ENCODE measurements around the gene ZC3H8.
A peak's percentile ranks its signal among the peaks of the same experiment; 100 is the strongest.
"Not testable (repeated sequence)": the region's sequence is repeated elsewhere in the genome, so short reads cannot be mapped to it uniquely, and the experiment has no call there.

Gene ZC3H8

DNA sequence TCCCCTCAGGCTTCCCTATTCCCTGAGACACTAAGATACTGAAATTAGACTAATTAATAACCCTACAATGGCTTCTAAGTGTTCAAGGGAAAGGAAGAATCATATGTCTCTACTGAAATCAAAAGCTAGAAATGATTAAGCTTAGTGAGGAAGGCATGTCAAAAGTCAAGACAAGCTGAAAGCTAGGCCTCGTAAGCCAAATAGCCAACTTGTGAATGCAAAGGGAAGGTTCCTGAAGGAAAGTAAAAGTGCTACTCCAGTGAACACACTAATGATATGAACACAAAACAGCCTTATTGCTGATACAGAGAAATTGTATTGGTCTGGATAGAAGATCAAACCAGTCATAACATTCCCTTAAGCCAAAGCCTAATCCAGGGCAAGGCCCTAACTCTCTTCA lies 10.0 kb downstream of the ZC3H8 start:
- Mint-ChIP-seq H3K4me1 (peaks cover 7 to 22% of the 10 kb centered on the region in 2 donors), H3K36me3 (peaks cover 29 to 43% of the 10 kb centered on the region in 2 donors), H3K9me3 (no peaks in the 10 kb centered on the region), H3K27me3 (no peaks in the 10 kb centered on the region), H3K27ac (no peak overlapping the region), H3K4me3 (no peak overlapping the region)
- DNase-seq (no peak), ATAC-seq (replicated peaks) (peak in 1 of 2 donors; percentile 23)

DNA sequence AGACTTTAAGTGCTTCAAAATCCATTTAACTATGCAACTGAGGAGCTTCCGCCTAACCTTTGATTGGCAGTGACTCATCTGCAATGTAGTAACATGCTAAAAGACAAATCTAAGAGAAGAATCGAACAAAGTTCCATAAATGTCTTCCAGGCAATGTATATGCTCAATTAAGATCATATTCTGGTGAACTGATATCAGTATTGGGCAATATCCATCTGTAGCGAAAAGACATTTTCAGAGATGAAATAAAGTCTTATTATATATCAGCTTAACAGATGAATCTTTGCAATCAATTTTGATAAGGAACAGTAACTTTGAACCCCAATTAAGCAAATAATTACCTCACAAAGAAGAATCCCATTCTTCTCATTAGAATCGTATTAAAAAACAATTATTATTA lies 11.6 kb downstream of the ZC3H8 start:
- DNase-seq (no peak), ATAC-seq (replicated peaks) (no peak)
- Mint-ChIP-seq H3K36me3 (peaks cover 29 to 41% of the 10 kb centered on the region in 2 donors), H3K27ac (no peak overlapping the region), H3K4me1 (peaks cover 7 to 22% of the 10 kb centered on the region in 2 donors), H3K27me3 (no peaks in the 10 kb centered on the region), H3K9me3 (no peaks in the 10 kb centered on the region), H3K4me3 (no peak overlapping the region)

DNA sequence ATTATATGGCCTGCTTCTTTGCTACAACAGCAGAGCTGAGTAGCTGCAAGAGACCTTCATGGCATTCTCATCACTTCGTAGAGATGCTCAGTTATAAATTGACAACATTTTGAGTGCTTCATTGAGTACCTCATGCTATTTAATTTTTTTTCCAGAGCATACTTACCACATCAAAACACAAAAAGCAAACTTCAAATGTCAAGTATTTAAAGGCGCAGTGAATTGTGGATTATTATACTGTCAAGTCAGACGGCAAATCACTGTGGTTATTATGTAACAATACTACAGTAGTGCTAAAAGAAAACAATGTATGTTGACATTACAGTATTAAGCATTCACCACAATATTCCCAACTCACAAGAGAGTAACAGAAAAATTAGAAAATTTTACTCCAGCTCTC lies 12.5 kb downstream of the ZC3H8 start:
- Mint-ChIP-seq H3K9me3 (no peaks in the 10 kb centered on the region), H3K4me1 (peaks cover 7 to 17% of the 10 kb centered on the region in 2 donors), H3K4me3 (no peak overlapping the region), H3K27me3 (no peaks in the 10 kb centered on the region), H3K27ac (no peak overlapping the region), H3K36me3 (peaks cover 30 to 39% of the 10 kb centered on the region in 2 donors)
- DNase-seq (no peak), ATAC-seq (replicated peaks) (no peak)

DNA sequence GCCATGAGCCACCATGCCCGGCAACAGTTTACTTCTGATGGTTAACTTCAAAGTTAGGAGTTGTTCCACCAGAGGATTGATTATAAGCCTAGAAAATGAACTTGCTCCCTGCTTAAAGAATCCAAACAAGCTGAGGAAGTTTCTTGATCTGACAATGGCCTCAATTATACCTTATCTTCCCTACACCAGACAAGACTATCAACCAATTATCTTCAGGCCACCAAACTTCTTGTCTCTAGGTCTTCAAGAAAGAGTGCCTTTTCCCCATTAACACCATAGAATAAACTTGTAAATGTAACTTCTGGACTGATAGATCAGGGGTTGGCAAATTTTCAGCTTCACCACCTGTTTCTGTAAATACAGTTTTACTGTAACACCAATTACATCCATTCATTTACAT lies 15.0 kb downstream of the ZC3H8 start:
- Mint-ChIP-seq H3K4me3 (no peak overlapping the region), H3K4me1 (peaks cover 4 to 9% of the 10 kb centered on the region in 2 donors), H3K9me3 (no peaks in the 10 kb centered on the region), H3K27ac (no peak overlapping the region), H3K36me3 (peaks cover 26 to 34% of the 10 kb centered on the region in 2 donors), H3K27me3 (no peaks in the 10 kb centered on the region)
- ATAC-seq (replicated peaks) (no peak), DNase-seq (no peak)

DNA sequence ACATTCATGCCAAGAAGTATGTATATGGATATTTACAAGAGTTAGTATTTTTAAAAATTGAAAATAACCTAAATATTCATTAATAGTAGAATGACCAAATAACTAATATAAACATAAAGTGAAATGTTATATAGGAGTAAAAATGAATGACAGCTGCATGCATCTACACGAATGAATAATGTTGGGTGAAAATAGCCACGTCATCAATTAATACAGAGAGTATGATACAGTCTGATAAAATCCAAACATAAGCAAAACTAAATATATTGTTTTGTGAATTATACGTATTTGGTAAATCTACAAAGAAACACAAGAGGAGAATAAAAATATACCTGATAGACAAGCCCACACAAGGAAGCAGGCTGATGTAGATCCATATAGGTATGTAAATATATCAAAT lies 24.5 kb downstream of the ZC3H8 start:
- ATAC-seq (replicated peaks) (no peak), DNase-seq (no peak)
- Mint-ChIP-seq H3K27me3 (no peaks in the 10 kb centered on the region), H3K4me3 (no peak overlapping the region), H3K9me3 (no peaks in the 10 kb centered on the region), H3K4me1 (peaks cover 0 to 4% of the 10 kb centered on the region in 2 donors), H3K36me3 (peaks cover 35 to 42% of the 10 kb centered on the region in 2 donors), H3K27ac (no peak overlapping the region)

DNA sequence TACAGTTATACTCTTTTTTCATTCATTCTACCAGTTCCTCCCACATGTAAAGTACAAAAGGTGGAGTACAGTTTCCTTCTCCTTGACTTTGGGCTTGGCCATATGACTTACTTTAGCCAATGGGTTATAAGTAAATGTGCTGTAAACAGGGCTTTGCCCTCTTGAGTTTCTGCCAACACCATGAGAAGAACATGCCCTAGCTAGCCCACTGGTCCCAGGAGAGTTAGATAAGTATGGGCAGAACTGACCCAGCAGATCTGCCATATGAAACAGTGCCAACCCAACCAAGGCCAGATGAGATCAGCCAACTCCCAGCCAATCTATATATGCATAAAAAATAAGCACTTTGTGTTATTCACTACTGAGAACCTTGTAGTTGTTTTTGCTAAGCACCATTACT lies 25.5 kb downstream of the ZC3H8 start:
- Mint-ChIP-seq H3K27ac (no peak overlapping the region), H3K4me1 (peaks cover 0 to 4% of the 10 kb centered on the region in 2 donors), H3K4me3 (no peak overlapping the region), H3K36me3 (peaks cover 38 to 48% of the 10 kb centered on the region in 2 donors), H3K27me3 (no peaks in the 10 kb centered on the region), H3K9me3 (no peaks in the 10 kb centered on the region)
- ATAC-seq (replicated peaks): no peak
- no peak for DNase-seq

- Mint-ChIP-seq H3K36me3 (peaks cover 10 to 42% of the 10 kb centered on the region in 2 donors), H3K27ac (peak overlapping the region; percentile 25), H3K27me3 (no peaks in the 10 kb centered on the region), H3K9me3 (peaks cover 16 to 17% of the 10 kb centered on the region in 2 donors), H3K4me1 (peaks cover 9 to 13% of the 10 kb centered on the region in 2 donors), H3K4me3 (peak overlapping the region in 1 of 2 donors; percentile 37)
- ATAC-seq (replicated peaks) (no peak), DNase-seq (no peak)
These were observed 34.0 kb downstream of the ZC3H8 start for GRCh38 chr2:112220831-112221230.

- no peak overlapping the region for H3K27ac Mint-ChIP-seq
- H3K36me3 Mint-ChIP-seq: peaks cover 10 to 45% of the 10 kb centered on the region in 2 donors
- DNase-seq (no peak), ATAC-seq (replicated peaks) (no peak)
- peaks cover 9 to 13% of the 10 kb centered on the region in 2 donors for H3K4me1 Mint-ChIP-seq
- no peaks in the 10 kb centered on the region for H3K27me3 Mint-ChIP-seq
- H3K4me3 Mint-ChIP-seq: no peak overlapping the region
- peaks cover 16 to 17% of the 10 kb centered on the region in 2 donors for H3K9me3 Mint-ChIP-seq
These were observed 34.7 kb downstream of the ZC3H8 start for GRCh38 chr2:112220186-112220585.

GRCh38 chr2:112217854-112218253 lies 37.0 kb downstream of the ZC3H8 start:
- no peak overlapping the region for H3K27ac Mint-ChIP-seq
- H3K36me3 Mint-ChIP-seq: peaks cover 14 to 53% of the 10 kb centered on the region in 2 donors
- H3K27me3 Mint-ChIP-seq: no peaks in the 10 kb centered on the region
- H3K4me1 Mint-ChIP-seq: peaks cover 9 to 13% of the 10 kb centered on the region in 2 donors
- peaks cover 16 to 18% of the 10 kb centered on the region in 2 donors for H3K9me3 Mint-ChIP-seq
- DNase-seq (no peak), ATAC-seq (replicated peaks) (no peak)
- H3K4me3 Mint-ChIP-seq: no peak overlapping the region

DNA sequence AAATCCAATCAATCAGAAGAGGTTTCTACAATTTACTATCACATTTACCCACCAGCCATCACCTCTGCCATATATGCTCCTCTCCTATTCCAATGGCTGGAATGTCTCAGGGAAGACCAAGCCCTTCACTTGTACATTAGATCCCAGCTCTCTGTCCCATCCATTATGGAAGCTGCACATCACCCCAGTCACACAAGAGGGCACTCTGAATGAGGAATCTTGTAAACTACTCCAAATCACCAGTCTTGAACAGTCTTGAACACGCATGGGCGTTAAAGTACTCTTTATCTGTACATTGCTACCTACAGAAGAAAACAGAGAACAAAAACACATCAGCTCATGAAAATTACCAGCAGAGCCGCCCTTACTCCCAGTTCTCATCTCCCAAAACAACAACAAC lies 38.7 kb downstream of the ZC3H8 start:
- ATAC-seq (replicated peaks): no peak
- Mint-ChIP-seq H3K27me3 (no peaks in the 10 kb centered on the region), H3K4me3 (no peak overlapping the region), H3K27ac (peak overlapping the region; percentile 6), H3K4me1 (peaks cover 2 to 4% of the 10 kb centered on the region in 2 donors), H3K36me3 (peaks cover 25 to 46% of the 10 kb centered on the region in 2 donors), H3K9me3 (peaks cover 7 to 10% of the 10 kb centered on the region in 2 donors)
- no peak for DNase-seq

- not testable (repeated sequence) for H3K4me1 Mint-ChIP-seq; ATAC-seq (replicated peaks); H3K4me3 Mint-ChIP-seq; H3K27me3 Mint-ChIP-seq; H3K27ac Mint-ChIP-seq; DNase-seq
- H3K36me3 Mint-ChIP-seq: peaks cover 25 to 47% of the 10 kb centered on the region in 2 donors
- H3K9me3 Mint-ChIP-seq: peaks cover 13 to 16% of the 10 kb centered on the region in 2 donors
These were observed 46.9 kb downstream of the ZC3H8 start for GRCh38 chr2:112207905-112208304.

DNA sequence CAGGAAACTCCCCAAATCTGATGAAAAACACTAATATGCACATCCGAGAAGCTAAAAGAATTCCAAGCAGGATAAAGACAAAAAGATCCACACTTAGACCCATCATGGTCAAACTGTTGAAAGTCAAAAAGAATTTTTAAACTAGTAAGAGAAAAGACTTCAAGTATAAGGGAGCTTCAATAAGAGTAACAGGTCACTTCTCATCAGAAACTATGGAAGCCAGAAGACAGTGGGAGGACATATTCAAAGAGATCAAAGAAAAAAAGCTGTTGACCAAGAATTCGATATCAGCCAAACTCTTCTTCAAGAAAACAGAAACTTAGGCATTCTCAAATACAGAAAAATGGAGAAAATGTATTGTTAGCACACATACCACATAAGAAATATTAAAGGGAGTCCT lies 50.4 kb downstream of the ZC3H8 start:
- Mint-ChIP-seq H3K4me3 (no peak overlapping the region), H3K4me1 (peaks cover 5 to 9% of the 10 kb centered on the region in 2 donors), H3K27me3 (peaks cover 0 to 6% of the 10 kb centered on the region in 2 donors), H3K27ac (no peak overlapping the region), H3K9me3 (peaks cover 16 to 19% of the 10 kb centered on the region in 2 donors), H3K36me3 (peaks cover 14 to 24% of the 10 kb centered on the region in 2 donors)
- ATAC-seq (replicated peaks): no peak
- DNase-seq: no peak

DNA sequence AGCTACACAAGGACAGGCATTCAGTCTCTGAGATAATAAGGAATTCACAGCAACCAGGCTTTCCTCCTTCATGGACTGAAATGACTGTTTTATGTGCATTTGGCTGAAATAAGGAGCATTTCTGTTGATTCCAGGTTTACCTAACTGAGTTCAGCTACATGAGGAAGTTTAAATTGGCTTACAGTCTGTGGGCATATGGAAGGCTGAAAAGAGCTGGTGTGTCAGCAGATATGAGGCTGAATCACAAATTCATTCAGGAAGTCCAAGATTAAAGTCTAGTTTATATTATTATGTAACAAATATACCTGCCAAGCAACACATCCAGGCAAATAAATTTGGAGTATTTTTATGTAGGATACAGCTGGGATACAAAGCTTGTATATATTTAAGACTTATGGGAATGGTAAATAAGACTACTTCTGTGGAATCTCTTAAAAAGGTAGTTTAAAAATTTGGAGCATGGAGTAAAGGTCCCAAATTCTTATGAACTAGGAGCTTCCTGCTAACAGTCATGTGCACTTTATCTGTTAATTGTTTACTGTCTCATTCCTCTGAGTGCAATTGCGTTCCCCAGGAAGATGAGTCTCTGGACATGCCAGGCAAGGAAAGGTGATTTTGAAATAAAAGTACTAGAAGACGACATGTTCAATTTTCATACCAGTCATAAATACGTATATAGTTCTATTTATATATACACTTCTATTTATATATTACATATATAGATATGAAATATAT lies 53.0 kb downstream of the ZC3H8 start:
- H3K9me3 Mint-ChIP-seq: peaks cover 16 to 17% of the 10 kb centered on the region in 2 donors
- peaks cover 0 to 6% of the 10 kb centered on the region in 2 donors for H3K27me3 Mint-ChIP-seq
- H3K4me3 Mint-ChIP-seq: no peak overlapping the region
- no peak for DNase-seq
- H3K27ac Mint-ChIP-seq: no peak overlapping the region
- no peak for ATAC-seq (replicated peaks)
- H3K36me3 Mint-ChIP-seq: peaks cover 10 to 22% of the 10 kb centered on the region in 2 donors
- peaks cover 9 to 17% of the 10 kb centered on the region in 2 donors for H3K4me1 Mint-ChIP-seq

DNA sequence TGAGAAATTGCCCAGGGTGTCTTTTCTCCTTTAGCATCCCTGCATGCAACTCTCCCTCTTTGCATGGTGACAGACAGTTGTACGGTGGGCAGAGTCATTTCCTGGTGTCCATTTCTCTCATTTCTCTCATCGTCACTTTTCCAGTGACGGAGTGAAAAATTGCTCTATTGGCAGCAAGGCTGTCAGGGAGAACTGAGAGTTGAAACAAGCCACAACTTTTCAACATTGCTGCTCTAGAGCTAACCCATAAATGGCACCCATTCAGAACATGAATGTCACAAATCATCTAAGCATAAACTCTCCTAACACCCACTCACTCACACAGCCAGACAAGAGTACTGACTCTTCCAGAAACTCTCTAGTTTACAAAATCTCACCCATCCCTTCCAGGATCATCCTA lies 55.7 kb downstream of the ZC3H8 start:
- ATAC-seq (replicated peaks) (peak; percentile 95 to 98), DNase-seq (peak; percentile 43)
- peak overlapping the region; percentile 38 for H3K27ac Mint-ChIP-seq
- no peaks in the 10 kb centered on the region for H3K27me3 Mint-ChIP-seq
- H3K4me3 Mint-ChIP-seq: no peak overlapping the region
- H3K4me1 Mint-ChIP-seq: peaks cover 9 to 22% of the 10 kb centered on the region in 2 donors
- H3K36me3 Mint-ChIP-seq: peaks cover 5 to 10% of the 10 kb centered on the region in 2 donors
- H3K9me3 Mint-ChIP-seq: peaks cover 11 to 12% of the 10 kb centered on the region in 2 donors

- Mint-ChIP-seq H3K36me3 (peaks cover 4 to 9% of the 10 kb centered on the region in 2 donors), H3K4me3 (no peak overlapping the region), H3K4me1 (peaks cover 9 to 22% of the 10 kb centered on the region in 2 donors), H3K27ac (peak overlapping the region; percentile 38), H3K27me3 (no peaks in the 10 kb centered on the region), H3K9me3 (peaks cover 9 to 10% of the 10 kb centered on the region in 2 donors)
- ATAC-seq (replicated peaks) (peak; percentile 33), DNase-seq (no peak)
These were observed 56.1 kb downstream of the ZC3H8 start for GRCh38 chr2:112198780-112199179.
